Mucosa of gallbladder (tissue), 1 donor: ENCODE results near the gene HIVEP3. TPM values are rescaled to one million over a fixed set of nuclear protein-coding genes. Genes with fewer than 3 reads are reported as not detected.

Source experiments
- DNase-seq: peaks from one replicate; pipeline ENCODE4 v3.0.0-alpha.2; 2020; ENCODE audit warnings: low spot score
- total RNA-seq: library from RNA; stranded (reverse); gene quantifications from one replicate; pipeline ENCODE4 v1.2.1, GENCODE V29; 2021
- donor health status: DM: no; HTN: no; CAD: no.

Gene HIVEP3
- total RNA-seq, 1 donor from 2014 or later: 8.7 TPM

GRCh38 chr1:41687007-41687406, 231.7 kb downstream of the HIVEP3 start:
- no peak for DNase-seq

GRCh38 chr1:41683681-41684500, 234.8 kb downstream of the HIVEP3 start:
- DNase-seq: no peak

GRCh38 chr1:41682845-41683625, 235.7 kb downstream of the HIVEP3 start:
- DNase-seq: no peak

DNA sequence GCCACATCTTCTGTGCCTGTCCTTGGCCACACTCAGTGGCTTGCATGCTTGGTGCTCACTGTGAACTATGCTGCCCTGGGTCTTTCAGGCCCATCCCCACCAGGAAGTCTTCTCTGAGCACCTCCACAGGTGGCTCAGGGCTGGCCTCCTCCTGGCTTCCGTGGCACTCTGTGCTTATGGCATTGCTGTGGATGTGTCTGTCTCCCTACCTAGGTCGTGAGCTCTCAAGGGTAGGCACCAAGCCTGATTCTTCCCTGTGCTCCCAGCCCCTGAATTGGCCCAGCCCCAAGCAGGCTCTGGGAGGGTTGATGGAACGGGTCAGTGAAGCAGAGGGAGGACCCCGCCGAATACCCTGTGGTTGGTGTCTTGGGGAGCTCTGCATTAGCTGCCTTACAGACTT, 236.6 kb downstream of the HIVEP3 start:
- no peak for DNase-seq

- no peak for DNase-seq
These were observed 237.2 kb downstream of the HIVEP3 start for GRCh38 chr1:41681331-41682098.

GRCh38 chr1:41679994-41680393, 238.7 kb downstream of the HIVEP3 start:
- DNase-seq: no peak

DNA sequence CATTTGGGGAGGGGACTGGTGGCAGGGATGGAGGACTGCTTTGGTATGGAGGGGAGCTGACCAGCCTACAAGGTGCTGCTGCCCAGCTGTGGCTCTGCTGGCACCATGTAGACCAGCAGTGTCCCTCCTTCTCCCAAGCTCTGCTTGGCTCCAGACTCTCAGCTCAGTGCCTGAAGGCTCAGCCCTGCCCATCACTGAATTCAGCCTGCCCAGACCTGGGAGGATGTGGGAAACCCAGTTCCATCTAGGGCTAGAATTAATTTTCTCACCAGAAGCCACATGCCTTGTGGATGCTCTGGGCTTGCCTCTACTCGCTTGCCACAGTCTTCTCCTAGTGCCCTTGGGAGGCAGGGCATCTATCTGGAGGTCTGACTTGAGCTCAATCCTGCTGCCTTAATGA, 239.2 kb downstream of the HIVEP3 start:
- DNase-seq: no peak

GRCh38 chr1:41678111-41678878, 240.4 kb downstream of the HIVEP3 start:
- peak; percentile 40 for DNase-seq

GRCh38 chr1:41677620-41678019, 241.1 kb downstream of the HIVEP3 start:
- no peak for DNase-seq

DNA sequence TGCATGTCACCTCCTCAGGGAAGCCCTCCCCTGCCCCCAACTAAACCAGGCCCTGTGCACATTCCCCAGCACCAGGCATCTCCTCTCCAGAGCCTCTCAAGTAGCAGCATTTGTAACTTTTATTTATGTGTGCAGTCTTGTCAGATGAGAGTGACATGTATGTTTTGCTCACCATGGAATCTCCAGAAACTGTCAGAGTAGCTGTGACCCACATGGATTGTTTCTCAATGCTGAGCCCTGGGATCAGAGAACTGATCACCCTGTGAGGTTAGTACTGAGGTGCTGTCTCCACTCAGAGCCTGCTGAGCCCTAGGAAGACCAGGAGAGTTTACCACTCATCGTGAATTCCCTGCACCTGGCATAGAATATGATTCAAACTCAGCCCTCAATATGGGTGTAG, 243.3 kb downstream of the HIVEP3 start:
- DNase-seq: no peak

- DNase-seq: no peak
These were observed 244.2 kb downstream of the HIVEP3 start for GRCh38 chr1:41674522-41674921.

- DNase-seq: no peak
These were observed 244.9 kb downstream of the HIVEP3 start for GRCh38 chr1:41673806-41674205.

DNA sequence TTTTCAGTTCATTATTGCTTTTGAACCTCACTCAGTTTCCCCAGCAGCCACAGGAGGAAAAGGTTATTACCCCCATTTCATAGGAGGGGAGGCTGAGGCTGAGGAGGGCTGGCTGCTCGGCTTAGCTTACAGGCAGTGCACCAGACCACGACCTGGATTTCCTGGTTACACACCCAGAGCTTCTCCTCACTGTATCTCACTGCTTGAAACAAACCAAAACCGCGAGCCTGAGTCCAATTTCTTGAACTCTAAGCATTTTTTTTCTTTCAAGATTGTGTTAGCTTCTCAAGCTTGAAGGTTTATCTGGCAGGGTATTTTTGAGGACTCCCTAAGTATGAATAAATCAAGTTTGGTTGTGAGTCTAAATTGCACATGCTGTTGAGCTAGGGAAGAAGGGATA, 245.3 kb downstream of the HIVEP3 start:
- no peak for DNase-seq

- DNase-seq: no peak
These were observed 245.9 kb downstream of the HIVEP3 start for GRCh38 chr1:41672641-41673361.

- no peak for DNase-seq
These were observed 246.5 kb downstream of the HIVEP3 start for GRCh38 chr1:41672173-41672572.

GRCh38 chr1:41671116-41671755, 247.5 kb downstream of the HIVEP3 start:
- no peak for DNase-seq

DNA sequence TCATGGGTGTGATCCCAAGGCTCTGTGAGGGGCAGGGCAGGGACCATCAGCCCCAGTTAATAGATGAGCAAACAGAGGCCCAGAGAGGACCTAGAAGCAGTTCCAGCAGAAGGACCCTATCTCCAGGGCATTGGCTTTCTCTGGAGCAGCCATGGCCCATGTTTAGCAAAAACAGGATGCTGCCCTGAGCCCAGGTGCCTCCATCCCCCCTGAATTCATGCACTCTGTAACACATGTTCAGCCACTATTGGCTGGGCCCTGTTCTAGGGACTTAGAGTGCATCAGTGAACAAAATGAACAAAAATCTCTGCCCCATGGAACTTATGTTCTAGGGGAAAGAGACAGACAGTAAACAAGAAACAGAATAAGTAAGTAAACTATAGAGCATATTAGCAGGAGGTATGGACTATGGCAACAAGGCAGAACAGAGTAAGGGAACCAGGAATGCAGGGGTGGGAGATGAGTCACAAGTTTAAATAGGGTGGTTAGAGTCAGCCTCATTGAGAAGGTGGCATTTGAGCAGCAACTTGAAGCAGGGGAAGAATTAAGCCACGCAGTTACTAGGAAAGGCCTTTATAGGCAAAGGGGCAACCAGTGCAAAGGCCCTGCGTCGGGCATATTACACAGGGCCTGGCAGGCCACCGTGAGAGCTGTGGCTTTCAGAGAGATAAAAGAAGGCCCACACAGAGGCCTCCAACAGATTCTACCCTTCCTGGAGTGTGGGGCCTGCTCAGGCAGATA, 248.3 kb downstream of the HIVEP3 start:
- no peak for DNase-seq

DNA sequence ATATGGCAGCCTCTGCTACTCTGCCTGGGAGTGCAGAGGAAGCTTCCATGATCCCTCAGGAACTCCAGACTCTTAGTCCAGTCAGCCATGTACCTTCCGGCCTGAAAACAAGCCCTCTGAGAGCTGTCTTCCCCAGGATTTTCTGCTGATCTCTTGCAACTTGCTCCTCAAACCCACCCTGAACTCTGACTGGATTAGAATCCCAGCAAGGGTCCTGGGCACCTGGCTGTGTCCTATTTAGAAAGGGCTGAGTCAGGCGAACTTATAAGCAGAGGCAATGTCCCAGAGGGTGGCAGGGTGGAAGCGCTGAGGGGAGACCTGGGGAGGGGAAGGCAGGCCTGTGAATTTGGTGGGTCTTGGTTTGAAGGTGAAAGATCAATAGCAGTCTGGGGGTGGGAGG, 249.8 kb downstream of the HIVEP3 start:
- DNase-seq: no peak

GRCh38 chr1:41668054-41668660, 250.6 kb downstream of the HIVEP3 start:
- DNase-seq: no peak
